ENCODE results near the gene SEC23IP. TPM values are rescaled to one million over a fixed set of nuclear protein-coding genes. Genes with fewer than 3 reads are reported as not detected.

SEC23IP gene
- 37.7 and 44.9 TPM in 2 replicates for total RNA-seq

- DNase-seq (ENCODE audit: low read depth): peak; percentile 96
- H3K4me3 ChIP-seq (ENCODE audit: low read depth, low read length): peak within 1 kb of the TSS; percentile 81
- TF ChIP-seq CTCF (IDR thresholded peaks at IDR 0.05; ENCODE audit: insufficient read depth, low read depth, low read length): no peak
Observed at GRCh38 chr10:119892188-119893065, at the start of gene SEC23IP. Gene SEC23IP (plus strand): TSS chr10:119892730. CDS start chr10:119892783, 53 bp downstream.

- DNase-seq (ENCODE audit: low read depth): no peak
- TF ChIP-seq CTCF (IDR thresholded peaks at IDR 0.05; ENCODE audit: insufficient read depth, low read depth, low read length): no peak
- H3K4me3 ChIP-seq (ENCODE audit: low read depth, low read length): no peak overlapping the region
Observed at GRCh38 chr10:119845656-119846055, 46.9 kb upstream of the SEC23IP start.

GRCh38 chr10:119849031-119849789 is 43.3 kb upstream of the SEC23IP start:
- TF ChIP-seq CTCF (IDR thresholded peaks at IDR 0.05; ENCODE audit: insufficient read depth, low read depth, low read length): no peak
- peak; percentile 33 for DNase-seq (ENCODE audit: low read depth)
- no peak overlapping the region for H3K4me3 ChIP-seq (ENCODE audit: low read depth, low read length)

GRCh38 chr10:119849944-119850343 is 42.6 kb upstream of the SEC23IP start:
- H3K4me3 ChIP-seq (ENCODE audit: low read depth, low read length): no peak overlapping the region
- TF ChIP-seq CTCF (IDR thresholded peaks at IDR 0.05; ENCODE audit: insufficient read depth, low read depth, low read length): no peak
- DNase-seq (ENCODE audit: low read depth): no peak

- DNase-seq (ENCODE audit: low read depth): no peak
- TF ChIP-seq CTCF (IDR thresholded peaks at IDR 0.05; ENCODE audit: insufficient read depth, low read depth, low read length): no peak
- no peak overlapping the region for H3K4me3 ChIP-seq (ENCODE audit: low read depth, low read length)
Observed at GRCh38 chr10:119852277-119852676, 40.3 kb upstream of the SEC23IP start.

GRCh38 chr10:119852822-119853221 is 39.7 kb upstream of the SEC23IP start:
- TF ChIP-seq CTCF (IDR thresholded peaks at IDR 0.05; ENCODE audit: insufficient read depth, low read depth, low read length): no peak
- DNase-seq (ENCODE audit: low read depth): no peak
- H3K4me3 ChIP-seq (ENCODE audit: low read depth, low read length): no peak overlapping the region
